GM23338 (cell line): ENCODE results near the gene RRM1. TPM values are rescaled to one million over a fixed set of nuclear protein-coding genes. Genes with fewer than 3 reads are reported as not detected.

ENCODE experiments used
- ATAC-seq: fragments of 200-7000 bp; cut with Tn5 transposase; 3 replicates; pipeline ENCODE4 v1.9.1; 2020
- DNase-seq: peaks from one replicate; pipeline ENCODE4 v3.0.0-alpha.2; 2015; ENCODE audit warnings: low spot score
- H2AFZ ChIP-seq: fragments of 200-600 bp; sonication (generic); 2 replicates; pipeline ENCODE4 v1.8.0; 2016; ENCODE audit warnings: antibody characterized with exemption, mild to moderate bottlenecking, moderate library complexity
- H3F3A ChIP-seq: fragments of 200-600 bp; sonication (generic); replicated peaks from 2 replicates; pipeline ENCODE4 v1.8.0; 2017; ENCODE audit warnings: antibody characterized with exemption, mixed run types, low read depth
- H3K27ac ChIP-seq: fragments of 200-600 bp; sonication (generic); 2 replicates; pipeline ENCODE4 v1.6.1; 2016; ENCODE audit warnings: low read depth
- H3K27me3 ChIP-seq: fragments of 200-600 bp; sonication (generic); 2 replicates; pipeline ENCODE4 v1.8.0; 2016; ENCODE audit warnings: mild to moderate bottlenecking, mixed run types, moderate library complexity; ENCODE audit not compliant: insufficient read depth
- H3K36me3 ChIP-seq: fragments of 200-600 bp; sonication (generic); 2 replicates; pipeline ENCODE4 v1.8.0; 2016; ENCODE audit warnings: mild to moderate bottlenecking; ENCODE audit not compliant: insufficient read depth
- H3K4me1 ChIP-seq: fragments of 200-600 bp; sonication (generic); 2 replicates; pipeline ENCODE4 v1.8.0; 2016; ENCODE audit warnings: mild to moderate bottlenecking, moderate library complexity; ENCODE audit not compliant: insufficient read depth
- H3K4me2 ChIP-seq: fragments of 200-600 bp; sonication (generic); 2 replicates; pipeline ENCODE4 v1.7.1; 2017; ENCODE audit warnings: mixed run types
- H3K4me3 ChIP-seq: fragments of 200-600 bp; sonication (generic); 2 replicates; pipeline ENCODE4 v1.6.1; 2016; ENCODE audit warnings: mixed run types
- H3K79me2 ChIP-seq: fragments of 200-600 bp; sonication (generic); replicated peaks from 2 replicates; pipeline ENCODE4 v1.8.0; 2017; ENCODE audit warnings: mild to moderate bottlenecking; ENCODE audit not compliant: insufficient read depth
- H3K9me2 ChIP-seq: fragments of 200-600 bp; sonication (generic); 2 replicates; pipeline ENCODE4 v1.8.0; 2017; ENCODE audit not compliant: insufficient read depth
- H4K20me1 ChIP-seq: fragments of 200-600 bp; sonication (generic); replicated peaks from 2 replicates; pipeline ENCODE4 v1.8.0; 2017; ENCODE audit warnings: mild to moderate bottlenecking; ENCODE audit not compliant: insufficient read depth
- H3K27ac Mint-ChIP-seq: 2 replicates; pipeline ENCODE4 v1.8.0; 2020; ENCODE audit warnings: inconsistent platforms, mild to moderate bottlenecking, moderate library complexity, mixed read lengths
- H3K27me3 Mint-ChIP-seq: 3 replicates; pipeline ENCODE4 v1.8.0; 2022; ENCODE audit warnings: low read depth, mild to moderate bottlenecking, moderate library complexity, mixed read lengths, inconsistent platforms; ENCODE audit not compliant: insufficient read depth, poor library complexity
- H3K36me3 Mint-ChIP-seq: 3 replicates; pipeline ENCODE4 v1.8.0; 2021; ENCODE audit warnings: low read depth, mild to moderate bottlenecking, inconsistent platforms, moderate library complexity, mixed read lengths
- H3K4me1 Mint-ChIP-seq: 3 replicates; pipeline ENCODE4 v1.8.0; 2020; ENCODE audit warnings: mild to moderate bottlenecking, inconsistent platforms, mixed read lengths
- H3K4me3 Mint-ChIP-seq: 3 replicates; pipeline ENCODE4 v1.8.0; 2021; ENCODE audit warnings: moderate library complexity, mild to moderate bottlenecking, inconsistent platforms, mixed read lengths
- H3K9me3 Mint-ChIP-seq: 3 replicates; pipeline ENCODE4 v1.8.0; 2020; ENCODE audit warnings: moderate library complexity, mild to moderate bottlenecking, inconsistent platforms, mixed read lengths
- polyA plus RNA-seq: library from polyadenylated mRNA; unstranded; fragments of >200 nt; fragmentation: Nextera tagmentation; extraction: Ambion mirVana; gene quantifications from 2 replicates; pipeline ENCODE4 v1.2.1, GENCODE V29; 2016
- total RNA-seq: library from RNA; depleted of rRNA; stranded (reverse); fragments of >200 nt; shearing (Covaris generic); gene quantifications from 2 replicates; pipeline ENCODE4 v1.2.3, GENCODE V29; 2014
- TF ChIP-seq, protein P1 (sequence below), 2 experiments: fragments of 200-600 bp in 1 of 2; sonication (generic) in 1 of 2; conservative IDR thresholded peaks; 2 replicates each; pipeline versions ENCODE4 v1.5.1 to v1.6.1; 2016 to 2017; ENCODE audit warnings: antibody characterized with exemption in 2 of 2, low read depth in 2 of 2, mild to moderate bottlenecking in 2 of 2, moderate library complexity in 1 of 2
- TF ChIP-seq, protein P2 (sequence below): fragments of 250-450 bp; sonication (Bioruptor Pico); IDR thresholded peaks from 2 replicates; pipeline ENCODE4 v1.5.0; 2020; ENCODE audit warnings: mild to moderate bottlenecking, moderate library complexity

Gene RRM1
- total and polyA plus RNA-seq, 2 experiments from 2014 or later, result 47.3 to 96.8 TPM

DNA sequence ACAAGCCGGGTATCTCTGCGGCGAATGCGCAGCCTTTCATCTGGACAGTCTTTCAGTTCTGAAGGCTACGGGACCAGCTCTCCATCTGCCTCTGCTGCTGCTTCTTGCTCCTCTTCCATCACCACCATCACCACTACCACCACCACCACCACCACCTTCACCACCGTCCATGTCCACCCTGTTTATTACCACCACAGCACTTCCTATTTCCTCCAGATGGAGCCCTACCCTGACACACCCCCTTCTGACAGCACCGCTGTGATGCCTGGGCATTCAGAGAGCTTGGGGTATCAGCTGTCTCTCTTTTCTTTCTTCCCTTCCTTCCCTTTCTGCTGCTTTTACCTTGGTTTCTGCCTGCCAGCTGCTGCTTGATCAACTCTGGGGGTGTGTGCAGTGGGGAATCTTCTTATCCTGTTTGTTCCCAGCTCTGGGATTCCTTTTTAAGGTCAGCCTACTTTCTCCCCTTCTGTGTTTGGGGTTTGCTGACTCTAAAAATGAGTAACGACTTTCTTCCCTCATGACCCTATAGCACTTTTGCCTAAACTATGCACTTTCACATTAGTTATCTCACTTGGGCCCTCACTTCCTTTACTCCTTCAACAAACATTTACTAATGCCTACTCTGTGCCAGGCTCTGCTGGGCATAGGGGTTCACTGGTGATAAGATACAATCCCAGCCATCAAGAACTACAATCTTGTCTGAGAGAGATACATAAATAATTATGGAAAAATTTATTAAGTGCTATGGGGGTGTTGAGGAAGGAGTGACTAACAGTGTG is 7.8 kb upstream of the RRM1 start:
- no peaks in the 10 kb centered on the region for H3K36me3 ChIP-seq
- peaks cover 5% of the 10 kb centered on the region for H3K27me3 Mint-ChIP-seq
- H3K79me2 ChIP-seq, result no peaks in the 10 kb centered on the region
- H2AFZ ChIP-seq, result no peak overlapping the region
- no peaks in the 10 kb centered on the region for H3K27me3 ChIP-seq
- H3K27ac Mint-ChIP-seq, result no peak overlapping the region
- DNase-seq, result no peak
- TF ChIP-seq, protein P1, sequence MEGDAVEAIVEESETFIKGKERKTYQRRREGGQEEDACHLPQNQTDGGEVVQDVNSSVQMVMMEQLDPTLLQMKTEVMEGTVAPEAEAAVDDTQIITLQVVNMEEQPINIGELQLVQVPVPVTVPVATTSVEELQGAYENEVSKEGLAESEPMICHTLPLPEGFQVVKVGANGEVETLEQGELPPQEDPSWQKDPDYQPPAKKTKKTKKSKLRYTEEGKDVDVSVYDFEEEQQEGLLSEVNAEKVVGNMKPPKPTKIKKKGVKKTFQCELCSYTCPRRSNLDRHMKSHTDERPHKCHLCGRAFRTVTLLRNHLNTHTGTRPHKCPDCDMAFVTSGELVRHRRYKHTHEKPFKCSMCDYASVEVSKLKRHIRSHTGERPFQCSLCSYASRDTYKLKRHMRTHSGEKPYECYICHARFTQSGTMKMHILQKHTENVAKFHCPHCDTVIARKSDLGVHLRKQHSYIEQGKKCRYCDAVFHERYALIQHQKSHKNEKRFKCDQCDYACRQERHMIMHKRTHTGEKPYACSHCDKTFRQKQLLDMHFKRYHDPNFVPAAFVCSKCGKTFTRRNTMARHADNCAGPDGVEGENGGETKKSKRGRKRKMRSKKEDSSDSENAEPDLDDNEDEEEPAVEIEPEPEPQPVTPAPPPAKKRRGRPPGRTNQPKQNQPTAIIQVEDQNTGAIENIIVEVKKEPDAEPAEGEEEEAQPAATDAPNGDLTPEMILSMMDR (conservative IDR thresholded peaks at IDR 0.05; ENCODE audit: low read depth in 2 of 2), result 0 out of 4 replicates have a peak, but pooled peaks of 1 of the 2 experiments have one; percentile 4
- TF ChIP-seq, protein P2, sequence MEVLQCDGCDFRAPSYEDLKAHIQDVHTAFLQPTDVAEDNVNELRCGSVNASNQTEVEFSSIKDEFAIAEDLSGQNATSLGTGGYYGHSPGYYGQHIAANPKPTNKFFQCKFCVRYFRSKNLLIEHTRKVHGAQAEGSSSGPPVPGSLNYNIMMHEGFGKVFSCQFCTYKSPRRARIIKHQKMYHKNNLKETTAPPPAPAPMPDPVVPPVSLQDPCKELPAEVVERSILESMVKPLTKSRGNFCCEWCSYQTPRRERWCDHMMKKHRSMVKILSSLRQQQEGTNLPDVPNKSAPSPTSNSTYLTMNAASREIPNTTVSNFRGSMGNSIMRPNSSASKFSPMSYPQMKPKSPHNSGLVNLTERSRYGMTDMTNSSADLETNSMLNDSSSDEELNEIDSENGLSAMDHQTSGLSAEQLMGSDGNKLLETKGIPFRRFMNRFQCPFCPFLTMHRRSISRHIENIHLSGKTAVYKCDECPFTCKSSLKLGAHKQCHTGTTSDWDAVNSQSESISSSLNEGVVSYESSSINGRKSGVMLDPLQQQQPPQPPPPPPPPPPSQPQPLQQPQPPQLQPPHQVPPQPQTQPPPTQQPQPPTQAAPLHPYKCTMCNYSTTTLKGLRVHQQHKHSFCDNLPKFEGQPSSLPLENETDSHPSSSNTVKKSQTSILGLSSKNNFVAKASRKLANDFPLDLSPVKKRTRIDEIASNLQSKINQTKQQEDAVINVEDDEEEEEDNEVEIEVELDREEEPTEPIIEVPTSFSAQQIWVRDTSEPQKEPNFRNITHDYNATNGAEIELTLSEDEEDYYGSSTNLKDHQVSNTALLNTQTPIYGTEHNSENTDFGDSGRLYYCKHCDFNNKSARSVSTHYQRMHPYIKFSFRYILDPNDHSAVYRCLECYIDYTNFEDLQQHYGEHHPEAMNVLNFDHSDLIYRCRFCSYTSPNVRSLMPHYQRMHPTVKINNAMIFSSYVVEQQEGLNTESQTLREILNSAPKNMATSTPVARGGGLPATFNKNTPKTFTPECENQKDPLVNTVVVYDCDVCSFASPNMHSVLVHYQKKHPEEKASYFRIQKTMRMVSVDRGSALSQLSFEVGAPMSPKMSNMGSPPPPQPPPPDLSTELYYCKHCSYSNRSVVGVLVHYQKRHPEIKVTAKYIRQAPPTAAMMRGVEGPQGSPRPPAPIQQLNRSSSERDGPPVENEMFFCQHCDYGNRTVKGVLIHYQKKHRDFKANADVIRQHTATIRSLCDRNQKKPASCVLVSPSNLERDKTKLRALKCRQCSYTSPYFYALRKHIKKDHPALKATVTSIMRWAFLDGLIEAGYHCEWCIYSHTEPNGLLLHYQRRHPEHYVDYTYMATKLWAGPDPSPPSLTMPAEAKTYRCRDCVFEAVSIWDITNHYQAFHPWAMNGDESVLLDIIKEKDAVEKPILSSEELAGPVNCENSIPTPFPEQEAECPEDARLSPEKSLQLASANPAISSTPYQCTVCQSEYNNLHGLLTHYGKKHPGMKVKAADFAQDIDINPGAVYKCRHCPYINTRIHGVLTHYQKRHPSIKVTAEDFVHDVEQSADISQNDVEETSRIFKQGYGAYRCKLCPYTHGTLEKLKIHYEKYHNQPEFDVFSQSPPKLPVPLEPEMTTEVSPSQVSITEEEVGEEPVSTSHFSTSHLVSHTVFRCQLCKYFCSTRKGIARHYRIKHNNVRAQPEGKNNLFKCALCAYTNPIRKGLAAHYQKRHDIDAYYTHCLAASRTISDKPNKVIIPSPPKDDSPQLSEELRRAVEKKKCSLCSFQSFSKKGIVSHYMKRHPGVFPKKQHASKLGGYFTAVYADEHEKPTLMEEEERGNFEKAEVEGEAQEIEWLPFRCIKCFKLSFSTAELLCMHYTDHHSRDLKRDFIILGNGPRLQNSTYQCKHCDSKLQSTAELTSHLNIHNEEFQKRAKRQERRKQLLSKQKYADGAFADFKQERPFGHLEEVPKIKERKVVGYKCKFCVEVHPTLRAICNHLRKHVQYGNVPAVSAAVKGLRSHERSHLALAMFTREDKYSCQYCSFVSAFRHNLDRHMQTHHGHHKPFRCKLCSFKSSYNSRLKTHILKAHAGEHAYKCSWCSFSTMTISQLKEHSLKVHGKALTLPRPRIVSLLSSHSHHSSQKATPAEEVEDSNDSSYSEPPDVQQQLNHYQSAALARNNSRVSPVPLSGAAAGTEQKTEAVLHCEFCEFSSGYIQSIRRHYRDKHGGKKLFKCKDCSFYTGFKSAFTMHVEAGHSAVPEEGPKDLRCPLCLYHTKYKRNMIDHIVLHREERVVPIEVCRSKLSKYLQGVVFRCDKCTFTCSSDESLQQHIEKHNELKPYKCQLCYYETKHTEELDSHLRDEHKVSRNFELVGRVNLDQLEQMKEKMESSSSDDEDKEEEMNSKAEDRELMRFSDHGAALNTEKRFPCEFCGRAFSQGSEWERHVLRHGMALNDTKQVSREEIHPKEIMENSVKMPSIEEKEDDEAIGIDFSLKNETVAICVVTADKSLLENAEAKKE (CRISPR knock-in tag), result no peak
- H3K36me3 Mint-ChIP-seq, result no peaks in the 10 kb centered on the region; the same call in 2 of the 3 replicates
- no peaks in the 10 kb centered on the region for H3K9me2 ChIP-seq
- H3K27ac ChIP-seq, result no peak overlapping the region
- H3F3A ChIP-seq, result no peaks in the 10 kb centered on the region
- peaks cover 6% of the 10 kb centered on the region; the same call in 1 of the 2 replicates for H3K4me1 ChIP-seq
- H3K9me3 Mint-ChIP-seq, result no peaks in the 10 kb centered on the region; the same call in 2 of the 3 replicates
- H3K4me3 Mint-ChIP-seq, result no peak overlapping the region; the same call in 2 of the 3 replicates
- H3K4me1 Mint-ChIP-seq, result peaks cover 12% of the 10 kb centered on the region
- H3K4me3 ChIP-seq, result no peak overlapping the region
- no peak for ATAC-seq
- no peaks in the 10 kb centered on the region for H4K20me1 ChIP-seq
- H3K4me2 ChIP-seq, result no peak overlapping the region
